RWPE1 (cell line): ENCODE measurements around the gene NEAT1.
"Not testable (repeated sequence)": the region's sequence is repeated elsewhere in the genome, so short reads cannot be mapped to it uniquely, and the experiment has no call there.

ENCODE experiments used
- CTCF ChIA-PET: fragments of 350-600 bp; sonication (Branson Sonifier 250); formaldehyde crosslinking; extraction: SDS; loops from one replicate; lab custom pipeline; 2021; lab: Yijun Ruan, JAX
- POLR2A ChIA-PET: fragments of 400-600 bp; formaldehyde crosslinking; extraction: SDS; loops from one replicate; lab custom pipeline; 2020; ENCODE audit warnings: antibody characterized with exemption; ENCODE audit not compliant: low non-redundant PET; lab: Yijun Ruan, JAX
- DNase-seq: peaks from one replicate; pipeline ENCODE4 v3.0.0; 2012; ENCODE audit warnings: low spot score
- H3K27ac ChIP-seq: fragments of 450-650 bp; 2 replicates; pipeline ENCODE4 v1.5.1; 2017
- TF ChIP-seq, protein P1 (sequence below): fragments of 450-650 bp; conservative IDR thresholded peaks from 2 replicates; pipeline ENCODE4 v1.5.1; 2017; ENCODE audit warnings: low read depth, mild to moderate bottlenecking

NEAT1 gene

DNA sequence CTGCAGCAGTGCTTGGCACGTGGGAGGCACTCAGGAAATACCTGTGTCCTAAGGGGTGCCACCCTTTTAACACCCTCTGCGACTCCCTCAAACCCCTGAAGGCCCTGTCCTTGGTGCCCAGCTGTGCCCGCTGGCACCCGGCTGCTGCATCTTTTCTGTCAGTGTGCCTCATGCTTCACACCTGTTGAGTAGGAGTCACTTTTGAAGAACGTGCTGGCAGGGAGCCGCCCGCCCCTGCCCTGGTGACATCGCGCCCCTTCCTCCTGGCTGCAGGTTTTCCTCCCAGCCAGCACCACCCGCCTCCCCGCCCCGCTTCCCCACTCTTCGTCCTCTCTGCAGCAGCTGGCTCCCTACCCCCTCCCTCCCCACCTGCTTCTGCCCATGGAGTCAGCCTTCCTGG lies 18.4 kb upstream of the NEAT1 start:
- ChIA-PET CTCF (interaction anchor here (0.8 to 3.1 kb wide), 2 partner anchors 12 to 45 kb away, joined by 3 to 19 read pairs; no protein-coding TSS in a partner anchor), POLR2A (interaction anchor here (0.6 kb wide), 1 partner anchor 20 kb away, joined by 3 read pairs; no protein-coding TSS in a partner anchor)
- TF ChIP-seq, protein P1, sequence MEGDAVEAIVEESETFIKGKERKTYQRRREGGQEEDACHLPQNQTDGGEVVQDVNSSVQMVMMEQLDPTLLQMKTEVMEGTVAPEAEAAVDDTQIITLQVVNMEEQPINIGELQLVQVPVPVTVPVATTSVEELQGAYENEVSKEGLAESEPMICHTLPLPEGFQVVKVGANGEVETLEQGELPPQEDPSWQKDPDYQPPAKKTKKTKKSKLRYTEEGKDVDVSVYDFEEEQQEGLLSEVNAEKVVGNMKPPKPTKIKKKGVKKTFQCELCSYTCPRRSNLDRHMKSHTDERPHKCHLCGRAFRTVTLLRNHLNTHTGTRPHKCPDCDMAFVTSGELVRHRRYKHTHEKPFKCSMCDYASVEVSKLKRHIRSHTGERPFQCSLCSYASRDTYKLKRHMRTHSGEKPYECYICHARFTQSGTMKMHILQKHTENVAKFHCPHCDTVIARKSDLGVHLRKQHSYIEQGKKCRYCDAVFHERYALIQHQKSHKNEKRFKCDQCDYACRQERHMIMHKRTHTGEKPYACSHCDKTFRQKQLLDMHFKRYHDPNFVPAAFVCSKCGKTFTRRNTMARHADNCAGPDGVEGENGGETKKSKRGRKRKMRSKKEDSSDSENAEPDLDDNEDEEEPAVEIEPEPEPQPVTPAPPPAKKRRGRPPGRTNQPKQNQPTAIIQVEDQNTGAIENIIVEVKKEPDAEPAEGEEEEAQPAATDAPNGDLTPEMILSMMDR = no peak
- DNase-seq = no peak
- peak overlapping the region; percentile 32 for H3K27ac ChIP-seq

DNA sequence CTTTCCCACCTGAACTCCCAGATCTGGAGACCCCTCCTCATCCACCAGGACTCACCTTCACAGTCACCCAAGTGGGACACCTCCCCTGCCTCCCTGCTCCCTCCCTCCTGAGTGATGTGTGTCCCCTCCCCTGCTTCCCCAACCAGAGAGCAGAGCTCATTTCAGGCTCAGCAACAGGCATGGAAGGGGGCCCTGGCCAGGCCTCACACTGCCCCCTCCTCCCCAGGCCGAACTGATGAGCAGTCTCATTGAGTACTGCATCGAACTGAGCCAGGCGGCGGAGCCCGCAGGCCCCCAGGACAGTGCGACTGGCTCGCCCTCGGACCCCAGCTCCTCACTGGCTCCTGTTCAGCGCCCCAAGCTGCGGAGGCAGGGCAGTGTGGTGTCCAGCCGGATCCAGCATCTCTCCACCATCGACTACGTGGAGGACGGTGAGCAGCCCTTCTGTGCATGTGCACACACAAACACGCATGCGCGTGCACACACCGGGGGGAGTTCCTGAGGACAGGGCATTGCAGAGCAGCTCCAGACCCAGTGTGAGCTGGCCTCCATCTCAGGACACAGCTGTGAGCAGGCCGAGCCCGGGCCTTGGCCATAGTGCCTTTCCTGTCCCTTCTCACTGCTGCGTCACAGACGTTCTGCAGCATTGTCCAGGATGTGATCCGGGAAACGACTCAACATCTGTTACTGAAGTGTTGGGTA lies 17.8 kb upstream of the NEAT1 start:
- peak overlapping the region; percentile 32; the same call in 1 of the 2 replicates for H3K27ac ChIP-seq
- ChIA-PET POLR2A (interaction anchor here (0.6 kb wide), 1 partner anchor 19 kb away, joined by 3 read pairs; no protein-coding TSS in a partner anchor), CTCF (interaction anchor here (0.8 to 3.1 kb wide), 2 partner anchors 11 to 46 kb away, joined by 3 to 19 read pairs; no protein-coding TSS in a partner anchor)
- DNase-seq = no peak
- TF ChIP-seq, protein P1 = no peak

DNA sequence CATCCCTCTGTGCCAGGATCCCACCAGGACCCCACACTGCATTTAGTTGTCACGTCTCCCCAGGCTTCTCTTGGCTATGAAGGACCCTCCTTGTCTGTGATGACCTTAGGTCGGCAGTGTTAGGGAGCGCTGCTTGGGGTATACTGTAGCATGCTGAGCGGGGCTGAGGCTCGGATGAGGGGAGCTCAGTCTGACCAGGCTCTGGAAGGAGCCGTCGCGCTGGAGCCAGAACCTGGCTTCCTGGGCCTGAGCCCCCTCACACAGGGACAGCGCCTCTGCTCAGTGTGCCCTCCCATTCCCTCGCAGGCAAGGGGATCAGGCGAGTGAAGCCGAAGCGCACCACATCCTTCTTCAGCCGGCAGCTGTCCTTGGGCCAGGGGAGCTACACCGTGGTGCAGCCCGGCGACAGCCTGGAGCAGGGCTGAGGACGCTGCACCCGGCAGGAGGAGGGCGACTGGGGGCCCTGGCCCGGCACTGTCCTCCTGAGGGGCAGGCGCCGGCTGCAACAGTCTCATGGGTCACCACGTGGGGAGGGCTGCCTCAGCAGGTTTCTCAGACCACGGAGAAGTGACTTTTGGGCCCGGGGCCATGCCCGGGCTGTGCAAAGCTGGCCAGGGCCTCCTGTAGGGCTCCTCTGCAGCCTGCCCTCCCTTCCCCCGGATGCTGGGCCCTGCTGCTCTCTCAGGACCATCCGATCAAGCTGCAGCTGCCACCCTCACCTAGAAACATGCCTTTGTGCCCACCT lies 11.5 kb upstream of the NEAT1 start:
- POLR2A ChIA-PET = no interaction called here
- H3K27ac ChIP-seq = 0 out of 2 replicates have a peak overlapping the region, but pooled peaks have one; percentile 37
- CTCF ChIA-PET = interaction anchor here (0.6 kb wide), 1 partner anchor 199 kb away, joined by 4 read pairs; no protein-coding TSS in a partner anchor
- no peak for DNase-seq
- TF ChIP-seq, protein P1 = no peak

DNA sequence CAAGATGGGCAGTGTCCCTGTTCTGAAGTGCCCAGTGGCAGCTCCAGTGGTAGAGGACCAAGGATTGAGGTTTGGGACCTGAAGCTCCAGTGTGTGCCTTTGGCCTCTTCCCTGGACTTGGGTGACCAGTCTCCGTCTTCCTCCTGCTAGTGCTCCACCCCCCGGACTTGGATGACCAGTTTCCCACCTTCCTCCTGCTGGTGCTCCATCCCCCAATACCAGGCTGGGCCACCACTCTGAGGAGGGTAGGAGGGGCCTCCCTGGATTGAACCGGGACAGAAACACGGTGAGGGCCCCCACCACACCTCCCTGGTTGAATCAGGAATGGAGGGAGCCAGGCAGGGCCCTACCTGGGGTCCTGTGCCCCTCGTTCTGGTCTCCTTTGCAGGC lies 10.9 kb upstream of the NEAT1 start:
- POLR2A ChIA-PET = no interaction called here
- DNase-seq = no peak
- TF ChIP-seq, protein P1 = no peak
- peak overlapping the region; percentile 37; the same call in 1 of the 2 replicates for H3K27ac ChIP-seq
- CTCF ChIA-PET = no interaction called here

DNA sequence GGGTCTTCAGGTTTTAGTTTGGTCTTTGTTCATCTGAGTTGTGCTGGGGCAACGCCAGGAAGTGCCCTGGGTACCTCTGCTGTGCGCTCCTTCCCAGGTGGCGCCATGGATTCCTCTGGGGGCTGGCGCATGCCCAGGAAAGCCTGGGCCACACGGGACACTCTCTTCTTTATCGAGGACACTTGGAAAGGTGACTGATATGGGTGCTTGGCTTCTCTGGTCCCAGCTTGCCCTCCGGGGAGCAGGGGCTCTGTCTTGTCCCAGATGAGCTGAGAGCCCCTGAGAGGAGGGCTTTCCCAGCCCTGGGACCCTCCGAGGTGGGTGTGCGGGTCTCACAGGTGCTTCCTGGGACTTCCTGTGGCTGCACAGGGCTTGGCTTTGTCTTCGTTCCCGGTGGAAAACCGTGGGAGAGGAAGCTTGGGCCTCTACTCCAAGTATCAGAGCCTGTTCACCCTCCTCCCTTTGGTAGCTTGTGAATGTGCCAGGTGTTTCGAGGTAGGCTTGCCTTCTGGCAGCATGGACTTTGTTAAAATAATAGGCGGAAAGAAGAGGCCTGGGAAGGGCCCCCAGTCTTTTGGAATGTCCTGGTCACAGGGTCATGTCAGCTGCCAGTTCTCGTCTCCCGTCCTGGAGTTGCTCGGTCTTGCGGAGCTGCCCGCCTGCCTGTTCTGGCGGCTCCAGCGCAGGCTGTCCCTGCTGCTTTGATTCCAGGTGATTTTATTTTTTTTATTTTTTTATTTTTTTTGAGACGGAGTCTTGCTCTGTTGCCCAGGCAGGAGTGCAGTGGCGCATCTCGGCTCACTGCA lies 10.1 kb upstream of the NEAT1 start:
- H3K27ac ChIP-seq = peak overlapping the region; percentile 37
- TF ChIP-seq, protein P1 = no peak
- no peak for DNase-seq
- ChIA-PET POLR2A (interaction anchor here (0.7 kb wide), 1 partner anchor 515 kb away, joined by 3 read pairs; no protein-coding TSS in a partner anchor), CTCF (no interaction called here)

DNA sequence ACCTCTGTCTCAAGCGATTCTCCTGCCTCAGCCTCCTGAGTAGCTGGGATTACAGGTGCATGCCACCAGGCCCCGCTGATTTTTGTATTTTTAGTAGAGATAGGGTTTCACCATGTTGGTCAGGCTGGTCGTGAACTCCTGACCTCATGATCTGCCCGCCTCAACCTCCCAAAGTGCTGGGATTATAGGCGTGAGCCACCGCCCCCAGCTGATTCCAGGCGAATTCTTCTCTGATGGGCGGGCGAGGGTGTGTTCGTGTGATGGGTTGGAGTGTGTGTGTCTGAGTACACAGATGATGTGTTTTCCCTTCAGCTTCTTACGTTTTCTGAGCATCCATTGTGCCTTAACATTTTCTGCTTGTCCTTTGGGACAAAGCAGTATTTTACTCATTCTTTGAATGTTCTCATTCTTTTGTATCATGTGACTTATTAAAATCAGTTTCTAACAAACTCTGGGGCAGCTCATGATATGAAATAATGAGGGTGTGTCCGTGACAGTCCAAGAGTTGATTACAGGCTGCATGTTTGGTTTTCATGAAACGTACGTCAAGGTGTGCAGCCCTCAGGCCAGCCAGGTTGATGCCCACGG lies 9.4 kb upstream of the NEAT1 start:
- DNase-seq, POLR2A ChIA-PET, CTCF ChIA-PET: not testable (repeated sequence)
- peak overlapping the region; percentile 100 for H3K27ac ChIP-seq
